ENCODE measurements around the gene LINC00237.

- TF ChIP-seq CTCF (IDR thresholded peaks at IDR 0.05) (no peak), EP300 (IDR thresholded peaks at IDR 0.05) (no peak), POLR2A (IDR thresholded peaks at IDR 0.05) (no peak), POLR2AphosphoS5 (IDR thresholded peaks at IDR 0.05) (no peak)
These were observed 11.4 kb upstream of the LINC00237 start for GRCh38 chr20:21117521-21117920.
